ENCODE measurements around the gene KAZN.
A peak's percentile ranks its signal among the peaks of the same experiment; 100 is the strongest.

KAZN gene

DNA sequence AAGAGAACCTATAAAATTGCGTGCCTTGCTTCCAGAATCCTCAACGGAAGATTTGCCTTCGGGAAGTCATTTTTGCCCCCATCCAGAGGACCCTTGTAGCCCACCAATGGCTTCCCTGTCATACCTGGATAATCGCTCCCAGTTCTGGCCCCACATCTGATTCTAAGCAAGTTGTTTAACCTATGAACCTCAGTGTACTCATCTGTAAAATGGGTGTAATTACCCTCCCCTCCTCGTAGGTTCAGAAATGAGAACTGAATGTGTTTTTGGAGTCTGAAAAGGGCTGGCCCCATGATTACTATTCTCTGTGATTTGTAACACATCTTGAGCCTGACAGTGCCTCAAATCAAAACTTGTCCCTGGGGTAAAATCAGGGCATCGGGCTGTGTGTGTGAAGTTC is 473.5 kb downstream of the KAZN start:
- no peak for DNase-seq

GRCh38 chr1:15073799-15074308 is 475.4 kb downstream of the KAZN start:
- no peak for DNase-seq

- no peak for DNase-seq
These were observed 476.7 kb downstream of the KAZN start for GRCh38 chr1:15075175-15075574.

GRCh38 chr1:15075817-15076216 is 477.3 kb downstream of the KAZN start:
- DNase-seq: no peak

DNA sequence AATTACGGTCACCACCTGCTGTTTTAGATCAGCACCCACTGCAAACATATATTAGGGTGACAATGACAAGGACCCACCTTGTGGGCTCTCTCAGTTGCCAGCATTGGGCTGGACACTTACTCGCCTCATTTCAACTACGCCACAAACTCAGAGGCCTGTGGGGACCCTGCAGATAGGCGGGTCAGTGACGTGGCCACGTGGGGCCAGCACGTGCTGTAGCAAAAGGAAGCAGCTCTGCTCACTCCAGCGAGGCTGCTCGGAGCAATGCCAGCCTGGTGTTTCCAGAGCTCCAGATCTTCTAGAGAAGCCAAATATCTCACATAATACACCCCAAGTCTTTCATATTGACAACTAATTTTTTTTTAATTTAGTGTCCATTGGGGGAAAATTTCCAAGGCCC is 478.3 kb downstream of the KAZN start:
- no peak for DNase-seq

GRCh38 chr1:15077384-15077783 is 478.9 kb downstream of the KAZN start:
- no peak for DNase-seq

DNA sequence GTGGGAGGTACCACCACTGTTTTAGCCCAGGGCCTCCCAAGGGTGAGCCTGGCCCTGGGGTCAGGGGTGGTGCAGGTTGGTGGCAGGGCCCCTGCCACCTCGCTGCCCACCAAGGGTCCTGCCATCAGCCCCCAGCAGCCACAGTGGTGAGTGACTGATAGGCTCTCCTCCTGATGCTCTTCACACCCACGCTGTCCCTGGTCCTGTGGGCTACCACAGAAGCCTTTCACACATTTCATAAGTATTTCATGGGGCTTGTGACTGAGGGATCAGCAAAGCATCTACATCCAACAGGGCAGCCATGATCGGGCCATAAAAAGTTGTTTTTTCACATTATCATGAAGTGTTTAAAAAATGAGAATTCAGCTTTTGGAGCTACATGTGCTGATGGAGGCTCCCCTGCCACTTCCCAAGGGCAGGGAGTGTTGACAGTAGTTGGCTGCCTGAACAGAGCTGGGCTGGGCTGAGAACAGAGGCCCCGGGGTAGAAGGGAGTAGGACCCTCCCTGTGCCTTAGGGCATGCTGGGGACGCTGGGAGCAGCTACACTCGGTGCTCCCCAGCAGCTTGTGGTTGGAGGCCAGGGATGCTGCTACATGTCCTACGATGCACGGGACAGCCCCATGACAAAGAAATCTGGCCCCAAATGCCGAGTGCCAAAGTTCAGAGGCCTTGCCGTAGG is 482.0 kb downstream of the KAZN start:
- DNase-seq: no peak

- peak; percentile 72 for DNase-seq
These were observed 482.6 kb downstream of the KAZN start for GRCh38 chr1:15081102-15081501.

- no peak for DNase-seq
These were observed 485.1 kb downstream of the KAZN start for GRCh38 chr1:15083578-15083977.

- peak; percentile 62 for DNase-seq
These were observed 489.9 kb downstream of the KAZN start for GRCh38 chr1:15088281-15088971.

GRCh38 chr1:15089258-15089992 is 490.9 kb downstream of the KAZN start:
- DNase-seq: no peak

DNA sequence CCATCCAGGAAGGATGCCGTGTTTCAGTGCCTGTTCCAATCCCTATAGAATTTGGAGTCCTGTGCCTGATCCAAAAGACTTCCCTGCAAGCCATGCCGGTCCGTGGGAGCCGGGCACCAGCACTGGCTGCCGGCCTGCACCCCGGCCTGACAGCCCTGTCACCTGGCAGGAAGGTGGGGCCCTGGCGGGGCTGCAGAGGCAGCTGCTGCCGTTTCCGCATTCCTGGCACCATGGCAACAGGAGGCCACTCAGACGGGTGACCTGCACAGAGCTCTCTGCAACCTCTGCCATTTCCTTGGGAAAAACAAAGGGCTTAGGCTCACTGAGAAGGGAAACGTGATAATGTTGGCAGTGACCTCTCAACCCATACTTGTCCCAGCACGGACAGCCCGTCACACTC is 491.9 kb downstream of the KAZN start:
- DNase-seq: peak; percentile 69

DNA sequence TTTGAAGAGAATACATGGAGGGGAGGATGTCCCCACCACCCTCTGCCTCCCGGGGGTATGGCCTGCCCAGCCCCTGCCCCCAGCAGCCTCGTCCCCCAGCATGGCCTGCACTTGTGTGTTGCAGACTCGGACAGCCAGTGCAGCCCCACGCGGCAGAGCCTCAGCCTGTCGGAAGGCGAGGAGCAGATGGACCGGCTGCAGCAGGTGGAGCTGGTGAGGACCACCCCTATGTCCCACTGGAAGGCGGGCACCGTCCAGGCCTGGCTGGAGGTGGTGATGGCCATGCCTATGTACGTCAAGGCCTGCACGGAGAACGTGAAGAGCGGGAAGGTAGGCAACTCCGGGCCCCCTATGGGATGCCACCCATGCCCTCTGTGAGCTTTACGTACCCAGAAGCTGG is 495.6 kb downstream of the KAZN start:
- no peak for DNase-seq

- no peak for DNase-seq
These were observed 496.4 kb downstream of the KAZN start for GRCh38 chr1:15094719-15095495.

GRCh38 chr1:15095496-15095875 is 497.0 kb downstream of the KAZN start:
- no peak for DNase-seq

DNA sequence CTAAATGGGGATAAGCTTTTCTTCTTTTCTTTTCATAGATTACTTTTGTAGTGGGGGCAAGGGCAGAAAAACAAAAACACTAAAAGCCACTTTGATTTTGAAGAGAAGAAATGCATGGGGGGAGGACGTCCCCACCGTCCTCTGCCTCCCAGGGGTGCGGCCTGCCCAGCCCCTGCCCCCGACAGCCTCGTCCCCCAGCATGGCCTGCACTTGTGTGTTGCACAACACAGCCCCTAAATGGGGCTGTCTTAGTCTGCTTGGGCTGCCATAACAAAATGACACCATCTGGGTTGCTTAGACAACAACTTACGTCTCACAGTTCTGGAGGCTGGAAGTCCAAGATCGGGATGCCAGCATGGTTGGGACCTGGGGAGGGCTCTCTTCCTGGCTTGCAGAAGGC is 497.8 kb downstream of the KAZN start:
- DNase-seq: no peak

DNA sequence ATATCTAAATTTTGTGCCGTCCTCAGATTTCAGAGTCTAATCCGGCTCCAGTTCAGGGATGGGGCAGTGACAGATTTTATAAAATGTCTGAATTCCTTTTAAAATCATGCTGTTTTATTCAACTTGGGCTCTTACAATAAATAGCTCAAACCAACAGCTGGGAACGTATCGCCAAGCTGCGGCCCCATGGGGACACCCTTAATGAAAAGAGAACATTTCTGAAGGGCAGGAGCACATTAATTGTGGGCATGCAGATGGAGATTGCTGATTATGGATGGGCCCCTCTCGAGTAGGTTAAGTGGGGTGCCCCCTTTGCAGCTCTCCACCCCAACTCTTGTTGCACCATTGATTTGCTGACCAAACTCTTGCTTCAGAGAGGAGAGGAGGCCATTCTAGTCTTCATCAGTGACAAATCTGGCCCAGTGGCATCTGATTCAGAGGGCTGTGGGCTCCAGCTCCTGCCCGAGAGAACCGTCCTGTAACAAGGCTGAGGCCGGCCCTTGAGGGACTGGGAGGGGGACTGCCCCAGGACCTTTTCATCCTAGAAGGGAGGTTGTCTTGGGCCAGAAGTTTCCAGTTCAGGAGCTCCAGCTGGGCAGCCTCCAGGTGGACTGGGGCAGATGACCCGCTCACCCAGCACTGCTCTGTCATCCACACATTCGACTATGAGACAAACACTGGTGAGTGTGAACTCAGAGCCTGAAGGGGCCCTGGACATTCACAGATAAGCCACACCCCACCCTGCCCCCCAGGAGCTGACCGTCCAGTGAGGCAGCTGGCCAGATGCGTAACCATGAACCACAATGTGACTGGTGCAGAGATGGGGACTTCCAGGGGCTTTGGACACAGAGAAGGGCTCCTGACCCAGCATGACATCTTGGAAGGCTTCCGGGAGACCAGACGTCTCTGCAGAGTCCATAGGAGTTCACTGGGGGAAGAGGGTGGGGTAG is 500.0 kb downstream of the KAZN start:
- no peak for DNase-seq

DNA sequence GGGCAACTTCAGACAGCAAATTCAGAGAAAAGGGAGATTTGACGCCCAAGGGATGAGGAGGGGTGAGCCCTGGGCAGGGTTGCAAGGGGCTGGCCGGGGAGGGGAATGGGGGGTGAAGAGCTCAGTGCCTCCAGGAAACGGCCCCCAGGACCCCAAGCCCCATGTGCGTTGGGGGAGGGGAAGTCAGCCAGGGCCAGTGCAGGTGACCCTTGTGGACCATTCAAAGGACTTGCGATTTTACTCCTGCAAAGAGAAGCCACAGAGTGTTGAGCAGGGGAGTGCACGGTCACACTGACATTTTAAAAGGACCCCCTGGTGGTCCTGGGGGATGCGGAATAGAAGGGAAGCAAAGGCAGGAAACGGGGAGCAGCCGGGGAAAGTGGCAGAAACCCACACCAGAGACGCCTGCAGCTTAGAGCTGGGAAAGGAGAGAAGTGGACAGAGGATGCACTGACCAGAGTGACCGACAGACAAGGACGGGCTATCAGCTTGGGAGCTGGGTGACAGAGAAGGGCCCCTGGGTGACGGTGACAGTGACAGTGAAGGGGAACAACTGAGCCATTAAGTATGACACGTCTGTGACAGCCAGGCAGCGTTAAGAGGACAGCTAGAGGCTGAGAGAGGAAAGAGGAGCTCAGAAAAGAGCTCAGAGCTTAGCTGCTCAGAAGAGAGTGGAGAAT is 501.1 kb downstream of the KAZN start:
- no peak for DNase-seq

GRCh38 chr1:15100121-15100879 is 501.8 kb downstream of the KAZN start:
- DNase-seq: no peak
